Vagina (tissue), 2 donors: ENCODE data around the gene SIAH2. TPM values are rescaled to one million over a fixed set of nuclear protein-coding genes. Genes with fewer than 3 reads are reported as not detected.
A peak's percentile ranks its signal among the peaks of the same experiment; 100 is the strongest.

Experiments used
- DNase-seq, 2 donors: peaks; one replicate each; pipeline ENCODE4 v3.0.0-alpha.2; 2017; ENCODE audit errors: extremely low spot score in 2 of 2
- H3K27ac ChIP-seq: fragments of 200-600 bp; sonication (generic); one replicate; pipeline ENCODE4 v1.5.1; 2019
- H3K27me3 ChIP-seq: fragments of 200-600 bp; sonication (generic); one replicate; pipeline ENCODE4 v1.5.1; 2019
- H3K36me3 ChIP-seq, 2 donors: fragments of 200-600 bp; sonication (generic); one replicate each; pipeline ENCODE4 v1.5.1; 2017 to 2019
- H3K4me1 ChIP-seq: fragments of 200-600 bp; sonication (generic); one replicate; pipeline ENCODE4 v1.5.1; 2019
- H3K4me3 ChIP-seq, 2 donors: fragments of 200-600 bp; sonication (generic); 1 replicate in 1 of 2; 2 replicates in 1 of 2; pipeline ENCODE4 v1.5.1; 2016 to 2019
- H3K9me3 ChIP-seq: fragments of 200-600 bp; sonication (generic); one replicate; pipeline ENCODE4 v1.5.1; 2019
- POLR2A ChIP-seq, 2 donors: fragments of 450-650 bp; IDR thresholded peaks; one replicate each; pipeline ENCODE4 v1.6.1; 2017; ENCODE audit warnings: antibody characterized with exemption in 2 of 2, mild to moderate bottlenecking in 2 of 2, moderate library complexity in 2 of 2
- POLR2AphosphoS5 ChIP-seq, 2 donors: sonication (generic); formaldehyde crosslinking; IDR thresholded peaks; one replicate each; pipeline ENCODE4 v1.9.0; 2017; ENCODE audit warnings: antibody characterized with exemption in 2 of 2, mild to moderate bottlenecking in 2 of 2, low read depth in 1 of 2; ENCODE audit not compliant: insufficient read depth in 1 of 2
- intact Hi-C: fragments of 100-400 bp; cut with DNase I; formaldehyde crosslinking; loops from one replicate; pipeline ENCODE4 v1.15.1; 2023
- total RNA-seq: library from RNA; depleted of rRNA; stranded (reverse); fragments of >200 nt; gene quantifications from one replicate; pipeline ENCODE4 v1.2.3, GENCODE V29; 2016
- TF ChIP-seq, protein P1 (sequence below), 3 experiments: fragments of 450-650 bp in 2 of 3; fragments of 200-600 bp in 1 of 3; sonication (generic) in 1 of 3; IDR thresholded peaks; one replicate each; pipeline ENCODE4 v1.5.1; 2017 to 2019; ENCODE audit warnings: antibody characterized with exemption in 3 of 3, mild to moderate bottlenecking in 2 of 3, moderate library complexity in 2 of 3

Gene SIAH2
- total RNA-seq, 1 donor from 2014 or later, result 71.0 TPM

- Histone ChIP-seq H3K27ac (no peak overlapping the region), H3K36me3 (no peaks in the 10 kb centered on the region), H3K27me3 (no peaks in the 10 kb centered on the region), H3K4me3 (no peak overlapping the region), H3K4me1 (peaks cover 23% of the 10 kb centered on the region), H3K9me3 (no peaks in the 10 kb centered on the region)
- no peak for DNase-seq
- no peak for TF ChIP-seq POLR2AphosphoS5 (IDR thresholded peaks at IDR 0.05; ENCODE audit: insufficient read depth in 1 of 2, low read depth in 1 of 2)
- TF ChIP-seq, protein P1, sequence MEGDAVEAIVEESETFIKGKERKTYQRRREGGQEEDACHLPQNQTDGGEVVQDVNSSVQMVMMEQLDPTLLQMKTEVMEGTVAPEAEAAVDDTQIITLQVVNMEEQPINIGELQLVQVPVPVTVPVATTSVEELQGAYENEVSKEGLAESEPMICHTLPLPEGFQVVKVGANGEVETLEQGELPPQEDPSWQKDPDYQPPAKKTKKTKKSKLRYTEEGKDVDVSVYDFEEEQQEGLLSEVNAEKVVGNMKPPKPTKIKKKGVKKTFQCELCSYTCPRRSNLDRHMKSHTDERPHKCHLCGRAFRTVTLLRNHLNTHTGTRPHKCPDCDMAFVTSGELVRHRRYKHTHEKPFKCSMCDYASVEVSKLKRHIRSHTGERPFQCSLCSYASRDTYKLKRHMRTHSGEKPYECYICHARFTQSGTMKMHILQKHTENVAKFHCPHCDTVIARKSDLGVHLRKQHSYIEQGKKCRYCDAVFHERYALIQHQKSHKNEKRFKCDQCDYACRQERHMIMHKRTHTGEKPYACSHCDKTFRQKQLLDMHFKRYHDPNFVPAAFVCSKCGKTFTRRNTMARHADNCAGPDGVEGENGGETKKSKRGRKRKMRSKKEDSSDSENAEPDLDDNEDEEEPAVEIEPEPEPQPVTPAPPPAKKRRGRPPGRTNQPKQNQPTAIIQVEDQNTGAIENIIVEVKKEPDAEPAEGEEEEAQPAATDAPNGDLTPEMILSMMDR (IDR thresholded peaks at IDR 0.05), result no peak
- TF ChIP-seq POLR2A (IDR thresholded peaks at IDR 0.05), result no peak
- intact Hi-C loops, result no loop called here
Measured at GRCh38 chr3:150729682-150730360, 33.1 kb downstream of the SIAH2 start.

GRCh38 chr3:150727653-150728502, 35.1 kb downstream of the SIAH2 start:
- Histone ChIP-seq H3K36me3 (no peaks in the 10 kb centered on the region), H3K4me3 (no peak overlapping the region), H3K9me3 (no peaks in the 10 kb centered on the region), H3K27ac (peak overlapping the region; percentile 17), H3K4me1 (peaks cover 9% of the 10 kb centered on the region), H3K27me3 (no peaks in the 10 kb centered on the region)
- intact Hi-C loops, result no loop called here
- no peak for DNase-seq
- TF ChIP-seq POLR2AphosphoS5 (IDR thresholded peaks at IDR 0.05; ENCODE audit: insufficient read depth in 1 of 2, low read depth in 1 of 2) (peak; percentile 15 to 47), POLR2A (IDR thresholded peaks at IDR 0.05) (no peak)
- TF ChIP-seq, protein P1 (IDR thresholded peaks at IDR 0.05), result no peak

DNA sequence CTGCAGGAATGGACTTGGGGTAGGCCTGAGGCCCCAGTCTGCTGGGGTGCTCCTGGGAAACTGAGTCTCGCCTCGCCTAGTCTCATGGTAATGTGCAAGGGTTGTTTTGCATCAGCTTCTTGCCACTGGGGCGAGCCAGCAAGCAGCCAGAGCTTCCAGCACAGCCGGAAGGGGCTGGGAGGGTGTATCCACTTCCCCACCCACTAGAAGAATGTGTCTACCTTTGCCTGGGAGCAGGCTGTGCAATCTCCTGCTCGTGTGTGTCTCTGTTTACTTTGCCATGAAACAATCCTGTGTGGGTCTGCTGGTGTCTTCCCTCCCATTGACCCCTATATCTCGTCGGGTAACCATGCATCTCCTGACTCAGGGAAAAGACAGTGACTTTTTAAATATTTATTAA, 37.4 kb downstream of the SIAH2 start:
- no peaks in the 10 kb centered on the region for H3K36me3 ChIP-seq
- H3K27ac ChIP-seq, result no peak overlapping the region
- peaks cover 17% of the 10 kb centered on the region for H3K4me1 ChIP-seq
- no peak overlapping the region for H3K4me3 ChIP-seq
- H3K27me3 ChIP-seq, result no peaks in the 10 kb centered on the region
- no peaks in the 10 kb centered on the region for H3K9me3 ChIP-seq
- intact Hi-C loops, result no loop called here
- TF ChIP-seq, protein P1 (IDR thresholded peaks at IDR 0.05), result no peak
- no peak for TF ChIP-seq POLR2A (IDR thresholded peaks at IDR 0.05)
- no peak for DNase-seq

- H3K27me3 ChIP-seq, result no peaks in the 10 kb centered on the region
- TF ChIP-seq POLR2A (IDR thresholded peaks at IDR 0.05) (no peak), POLR2AphosphoS5 (IDR thresholded peaks at IDR 0.05; ENCODE audit: insufficient read depth in 1 of 2, low read depth in 1 of 2) (no peak)
- TF ChIP-seq, protein P1 (IDR thresholded peaks at IDR 0.05), result no peak
Measured at GRCh38 chr3:150723946-150724345, 39.0 kb downstream of the SIAH2 start.

More at GRCh38 chr3:150723946-150724345, 39.0 kb downstream of the SIAH2 start:
- intact Hi-C loops, result loop anchor here (5.0 kb wide), 2 partner anchors 38 to 143 kb away; partner anchors contain the start of gene SIAH2
- Histone ChIP-seq H3K27ac (no peak overlapping the region), H3K4me1 (peaks cover 17% of the 10 kb centered on the region), H3K4me3 (no peak overlapping the region), H3K36me3 (no peaks in the 10 kb centered on the region), H3K9me3 (no peaks in the 10 kb centered on the region)
- DNase-seq, result no peak
